NCI-H2196 (cell line): ENCODE results near the gene KCNN2.

Source experiments
- DNase-seq: peaks from one replicate; lab custom pipeline; 2025; ENCODE audit not compliant: unreplicated experiment; lab: John Stamatoyannopoulos, UW

The KCNN2 gene

DNA sequence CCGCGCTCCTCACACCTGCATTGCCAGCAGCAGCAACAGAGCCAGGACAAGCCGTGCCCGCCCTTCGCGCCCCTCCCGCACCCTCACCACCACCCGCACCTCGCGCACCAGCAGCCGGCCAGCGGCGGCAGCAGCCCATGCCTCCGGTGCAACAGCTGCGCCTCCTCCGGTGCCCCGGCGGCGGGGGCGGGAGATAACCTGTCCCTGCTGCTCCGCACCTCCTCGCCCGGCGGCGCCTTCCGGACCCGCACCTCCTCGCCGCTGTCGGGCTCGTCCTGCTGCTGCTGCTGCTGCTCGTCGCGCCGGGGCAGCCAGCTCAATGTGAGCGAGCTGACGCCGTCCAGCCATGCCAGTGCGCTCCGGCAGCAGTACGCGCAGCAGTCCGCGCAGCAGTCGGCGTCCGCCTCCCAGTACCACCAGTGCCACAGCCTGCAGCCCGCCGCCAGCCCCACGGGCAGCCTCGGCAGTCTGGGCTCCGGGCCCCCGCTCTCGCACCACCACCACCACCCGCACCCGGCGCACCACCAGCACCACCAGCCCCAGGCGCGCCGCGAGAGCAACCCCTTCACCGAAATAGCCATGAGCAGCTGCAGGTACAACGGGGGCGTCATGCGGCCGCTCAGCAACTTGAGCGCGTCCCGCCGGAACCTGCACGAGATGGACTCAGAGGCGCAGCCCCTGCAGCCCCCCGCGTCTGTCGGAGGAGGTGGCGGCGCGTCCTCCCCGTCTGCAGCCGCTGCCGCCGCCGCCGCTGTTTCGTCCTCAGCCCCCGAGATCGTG, 517 bp downstream of the KCNN2 start:
- DNase-seq = no peak

DNA sequence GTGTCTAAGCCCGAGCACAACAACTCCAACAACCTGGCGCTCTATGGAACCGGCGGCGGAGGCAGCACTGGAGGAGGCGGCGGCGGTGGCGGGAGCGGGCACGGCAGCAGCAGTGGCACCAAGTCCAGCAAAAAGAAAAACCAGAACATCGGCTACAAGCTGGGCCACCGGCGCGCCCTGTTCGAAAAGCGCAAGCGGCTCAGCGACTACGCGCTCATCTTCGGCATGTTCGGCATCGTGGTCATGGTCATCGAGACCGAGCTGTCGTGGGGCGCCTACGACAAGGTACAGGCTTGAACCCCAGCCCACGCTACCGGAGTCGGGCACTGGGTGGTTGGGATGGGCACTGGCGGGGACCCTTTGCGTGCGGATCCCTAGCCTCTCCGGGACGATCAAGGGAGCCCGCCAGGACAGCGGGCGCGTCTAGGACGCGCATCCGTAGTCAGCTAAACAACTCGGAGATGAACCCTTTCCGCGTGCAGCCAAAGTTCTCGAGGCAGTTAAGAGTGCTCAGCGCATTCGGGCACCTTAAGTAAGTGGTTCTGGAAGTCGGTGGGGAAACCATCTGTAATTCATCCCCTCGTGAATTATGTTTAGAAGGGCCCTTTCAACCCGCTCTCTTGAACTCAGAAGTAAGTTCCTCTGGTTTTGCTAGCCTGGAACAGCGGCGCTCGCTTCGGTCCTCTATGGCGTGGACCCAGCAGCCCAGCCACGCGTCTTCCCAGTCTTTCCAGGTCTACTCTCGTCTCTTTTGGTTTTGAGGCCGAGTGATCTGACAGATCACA, 1.3 kb downstream of the KCNN2 start:
- DNase-seq = no peak

GRCh38 chr5:114363837-114364236, 2.0 kb downstream of the KCNN2 start:
- DNase-seq = no peak

GRCh38 chr5:114367029-114367428, 5.2 kb downstream of the KCNN2 start:
- no peak for DNase-seq

DNA sequence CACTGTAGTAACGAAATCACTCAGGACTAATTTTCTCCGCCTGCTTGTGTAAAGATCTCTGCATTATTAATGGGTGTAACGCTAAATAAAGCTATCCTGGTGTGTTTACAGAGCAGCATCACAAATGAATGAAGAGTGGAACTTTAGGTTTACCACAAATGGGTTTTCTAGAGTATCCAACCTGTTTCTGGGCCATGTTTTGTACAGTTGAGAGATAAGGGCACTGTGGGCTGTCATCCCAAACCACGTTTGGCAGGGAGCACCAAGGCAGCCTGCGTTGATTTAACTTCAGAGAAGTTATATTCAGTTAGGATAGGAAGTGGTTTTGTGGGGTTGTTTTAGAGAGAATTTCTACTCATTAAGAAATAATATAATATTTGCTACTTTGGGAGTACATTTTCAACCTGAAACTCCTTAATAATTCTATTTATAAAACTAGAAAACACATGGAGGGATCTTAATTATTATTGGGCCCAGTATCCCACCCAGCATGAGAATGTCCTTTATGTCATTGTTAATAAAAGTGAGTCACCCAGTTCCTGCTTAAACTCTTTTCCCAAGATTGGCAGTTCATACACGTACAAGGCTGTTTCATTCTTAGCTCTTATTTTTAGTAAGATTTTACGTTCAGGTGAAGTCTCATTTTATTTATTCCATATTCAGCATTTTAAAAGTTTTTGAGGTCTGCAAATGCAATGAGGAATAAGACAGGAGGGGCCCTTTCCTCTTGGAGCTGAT, 8.0 kb downstream of the KCNN2 start:
- DNase-seq = no peak

GRCh38 chr5:114377050-114377844, 15.4 kb downstream of the KCNN2 start:
- no peak for DNase-seq

GRCh38 chr5:114377946-114378345, 16.1 kb downstream of the KCNN2 start:
- DNase-seq = no peak

- no peak for DNase-seq
These were observed 18.9 kb downstream of the KCNN2 start for GRCh38 chr5:114380721-114381120.

DNA sequence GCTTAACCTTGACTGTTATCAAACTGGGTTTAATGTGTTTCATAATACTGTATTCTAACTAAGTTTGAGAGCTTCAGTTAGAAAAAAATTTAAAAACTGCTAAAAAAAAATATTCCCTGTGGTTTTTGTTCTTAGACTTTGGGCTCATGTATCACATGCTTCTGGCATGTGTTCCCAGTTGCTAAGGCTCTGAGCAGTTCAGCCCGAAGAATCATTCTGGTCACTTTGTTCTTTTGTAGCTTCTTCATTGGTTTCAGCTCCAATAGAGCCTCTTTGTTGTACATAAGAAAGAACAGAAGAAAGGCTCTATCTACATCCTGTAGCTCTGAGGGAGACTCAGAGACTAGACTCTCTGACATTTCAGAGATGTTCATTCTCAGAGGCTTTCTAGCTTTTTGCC, 25.6 kb downstream of the KCNN2 start:
- no peak for DNase-seq

GRCh38 chr5:114390431-114390830, 28.6 kb downstream of the KCNN2 start:
- no peak for DNase-seq

- no peak for DNase-seq
These were observed 29.5 kb downstream of the KCNN2 start for GRCh38 chr5:114391321-114391720.

- DNase-seq = no peak
These were observed 31.3 kb downstream of the KCNN2 start for GRCh38 chr5:114393159-114393558.

GRCh38 chr5:114402206-114402605, 40.3 kb downstream of the KCNN2 start:
- no peak for DNase-seq

DNA sequence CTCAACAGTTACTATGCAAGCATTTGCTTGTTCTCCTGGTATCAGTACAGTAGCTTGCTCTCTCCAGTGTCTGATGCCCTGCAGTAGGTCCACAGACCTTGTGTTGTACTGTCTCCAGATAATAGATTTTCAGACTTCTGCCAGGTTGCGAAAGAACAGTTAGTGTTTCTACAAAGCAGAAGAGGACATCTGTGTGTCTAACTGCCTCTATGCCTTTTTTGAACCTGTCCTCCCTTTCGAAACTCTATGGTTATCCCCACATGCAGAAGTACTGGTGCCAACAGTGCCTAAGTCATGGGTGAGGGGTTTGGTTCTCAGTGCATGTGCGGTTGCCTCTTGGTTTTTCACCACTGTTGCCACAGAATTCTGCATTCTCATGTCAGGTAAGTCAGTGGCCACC, 45.9 kb downstream of the KCNN2 start:
- DNase-seq = no peak

GRCh38 chr5:114408847-114409246, 47.0 kb downstream of the KCNN2 start:
- no peak for DNase-seq

DNA sequence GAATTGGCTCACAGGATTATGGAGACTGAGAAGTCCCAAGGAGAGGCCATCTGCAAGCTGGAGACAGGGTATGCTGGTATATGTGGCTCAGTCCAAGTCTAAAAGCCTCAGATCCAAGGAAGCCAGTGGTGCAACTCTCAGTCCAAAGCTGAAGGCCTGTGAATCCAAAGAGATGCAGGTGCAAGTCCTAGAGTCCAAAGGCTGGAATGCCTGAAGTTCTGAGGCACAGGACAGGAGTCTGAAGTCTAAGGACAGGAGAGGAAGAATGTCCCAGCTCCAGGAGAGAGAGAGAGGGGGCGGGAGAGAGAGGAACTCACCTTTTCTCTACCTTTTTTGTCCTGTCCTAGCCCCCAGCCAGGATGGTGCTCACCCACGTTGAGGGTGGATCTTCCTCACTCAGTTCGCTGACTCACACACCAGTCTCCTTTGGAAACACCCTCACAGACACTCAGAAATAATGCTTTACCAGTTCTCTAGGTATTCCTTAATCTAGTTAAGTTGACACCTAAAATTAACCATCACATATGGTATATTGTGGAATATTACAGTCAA, 49.6 kb downstream of the KCNN2 start:
- DNase-seq = no peak

- DNase-seq = no peak
These were observed 50.8 kb downstream of the KCNN2 start for GRCh38 chr5:114412510-114413171.

DNA sequence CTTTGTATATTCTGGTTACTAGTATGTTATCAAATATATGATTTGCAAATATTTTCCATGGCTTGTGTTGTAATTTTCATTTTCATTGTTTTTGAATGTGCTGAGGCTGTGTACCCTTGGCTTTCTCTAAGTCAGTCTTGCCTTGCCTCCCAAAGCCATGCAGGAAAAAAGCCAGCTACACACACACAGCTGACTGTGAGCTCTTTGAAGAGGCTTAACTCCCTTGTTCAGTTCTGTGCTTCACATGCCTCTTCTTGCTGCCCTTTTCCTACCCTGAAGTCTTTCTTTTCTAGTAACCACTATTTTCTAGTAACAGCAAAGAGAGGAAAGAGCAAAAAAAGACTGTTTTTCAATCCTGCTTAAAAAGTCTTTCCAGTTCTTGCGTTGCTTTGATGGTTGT, 53.9 kb downstream of the KCNN2 start:
- DNase-seq = no peak

- no peak for DNase-seq
These were observed 54.4 kb downstream of the KCNN2 start for GRCh38 chr5:114416254-114416653.

DNA sequence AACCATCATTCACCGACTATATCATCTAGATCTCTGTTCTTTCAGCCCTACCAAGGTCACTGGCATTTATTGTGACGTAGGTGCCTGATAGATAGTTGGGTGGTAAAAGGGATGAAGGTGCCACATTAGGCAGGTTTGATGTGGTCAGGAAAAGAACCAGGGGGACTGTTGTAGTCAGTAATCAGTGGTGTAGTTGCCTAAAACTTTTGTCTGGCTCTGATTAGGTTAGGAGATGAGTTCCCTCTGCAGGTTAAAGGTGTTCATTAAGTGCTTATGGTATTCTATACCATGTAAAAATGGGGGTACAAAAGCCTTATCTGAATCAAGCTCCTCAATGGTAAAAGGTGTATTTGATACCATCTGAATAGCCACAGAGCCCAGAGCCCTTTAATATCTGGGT, 55.6 kb downstream of the KCNN2 start:
- DNase-seq = no peak
